ENCODE data around the gene TSSK3. TPM values are rescaled to one million over a fixed set of nuclear protein-coding genes. Genes with fewer than 3 reads are reported as not detected.

TSSK3 gene
- total and polyA plus RNA-seq, 9 of the 15 experiments (the other 6 are each of a cell fraction or from before 2014, with no cell fraction given): 0.27 to 2.8 (median 1.9) TPM

DNA sequence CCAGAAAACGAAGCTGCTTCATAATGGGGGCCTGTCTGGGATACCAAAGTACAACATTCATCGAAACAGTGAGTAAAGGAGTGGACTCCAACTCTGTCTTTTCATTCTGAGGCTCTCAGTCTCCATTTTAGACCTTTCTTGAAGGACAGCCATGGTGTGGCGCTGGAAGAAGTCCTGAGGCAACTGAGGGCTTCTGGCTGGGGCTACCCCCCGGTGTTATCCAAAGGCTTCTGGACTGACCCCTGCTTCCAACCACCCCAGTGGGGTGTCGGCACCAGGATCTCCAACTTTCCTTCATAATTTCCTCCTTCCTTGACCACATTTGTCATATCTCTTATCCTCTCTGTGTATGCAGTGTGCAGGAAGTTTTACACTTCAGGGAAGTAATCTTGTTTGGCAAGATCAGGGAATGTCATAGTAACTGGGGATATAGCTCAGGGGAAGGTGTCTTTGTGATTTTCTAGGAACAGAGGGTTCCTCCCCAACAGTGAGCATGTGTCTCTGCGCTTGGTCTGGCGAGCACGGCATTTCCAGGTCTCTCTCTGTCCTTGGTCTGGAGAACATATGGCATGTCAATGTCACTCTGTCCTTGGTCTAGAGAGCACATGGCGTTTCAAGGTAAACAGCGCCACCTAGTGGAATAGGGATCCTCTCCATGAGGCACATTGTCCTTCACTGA is 51.3 kb downstream of the TSSK3 start (continued):
- TF ChIP-seq ZNF431 (CRISPR knock-in tag; IDR thresholded peaks at IDR 0.05): peak; percentile 51; the same call in 1 of the 2 replicates
- TF ChIP-seq, protein P1, sequence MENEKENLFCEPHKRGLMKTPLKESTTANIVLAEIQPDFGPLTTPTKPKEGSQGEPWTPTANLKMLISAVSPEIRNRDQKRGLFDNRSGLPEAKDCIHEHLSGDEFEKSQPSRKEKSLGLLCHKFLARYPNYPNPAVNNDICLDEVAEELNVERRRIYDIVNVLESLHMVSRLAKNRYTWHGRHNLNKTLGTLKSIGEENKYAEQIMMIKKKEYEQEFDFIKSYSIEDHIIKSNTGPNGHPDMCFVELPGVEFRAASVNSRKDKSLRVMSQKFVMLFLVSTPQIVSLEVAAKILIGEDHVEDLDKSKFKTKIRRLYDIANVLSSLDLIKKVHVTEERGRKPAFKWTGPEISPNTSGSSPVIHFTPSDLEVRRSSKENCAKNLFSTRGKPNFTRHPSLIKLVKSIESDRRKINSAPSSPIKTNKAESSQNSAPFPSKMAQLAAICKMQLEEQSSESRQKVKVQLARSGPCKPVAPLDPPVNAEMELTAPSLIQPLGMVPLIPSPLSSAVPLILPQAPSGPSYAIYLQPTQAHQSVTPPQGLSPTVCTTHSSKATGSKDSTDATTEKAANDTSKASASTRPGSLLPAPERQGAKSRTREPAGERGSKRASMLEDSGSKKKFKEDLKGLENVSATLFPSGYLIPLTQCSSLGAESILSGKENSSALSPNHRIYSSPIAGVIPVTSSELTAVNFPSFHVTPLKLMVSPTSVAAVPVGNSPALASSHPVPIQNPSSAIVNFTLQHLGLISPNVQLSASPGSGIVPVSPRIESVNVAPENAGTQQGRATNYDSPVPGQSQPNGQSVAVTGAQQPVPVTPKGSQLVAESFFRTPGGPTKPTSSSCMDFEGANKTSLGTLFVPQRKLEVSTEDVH (IDR thresholded peaks at IDR 0.05; ENCODE audit: low read depth, partially characterized antibody): no peak
- TF ChIP-seq TBL1XR1 (IDR thresholded peaks at IDR 0.05; ENCODE audit: low read length in 2 of 2): no peak
- peak; percentile 6; the same call in 1 of the 2 replicates for TF ChIP-seq ZBED1 (IDR thresholded peaks at IDR 0.05)
- TF ChIP-seq XRCC5 (IDR thresholded peaks at IDR 0.05; ENCODE audit: low read depth, low read length): no peak
- TF ChIP-seq, protein P2, sequence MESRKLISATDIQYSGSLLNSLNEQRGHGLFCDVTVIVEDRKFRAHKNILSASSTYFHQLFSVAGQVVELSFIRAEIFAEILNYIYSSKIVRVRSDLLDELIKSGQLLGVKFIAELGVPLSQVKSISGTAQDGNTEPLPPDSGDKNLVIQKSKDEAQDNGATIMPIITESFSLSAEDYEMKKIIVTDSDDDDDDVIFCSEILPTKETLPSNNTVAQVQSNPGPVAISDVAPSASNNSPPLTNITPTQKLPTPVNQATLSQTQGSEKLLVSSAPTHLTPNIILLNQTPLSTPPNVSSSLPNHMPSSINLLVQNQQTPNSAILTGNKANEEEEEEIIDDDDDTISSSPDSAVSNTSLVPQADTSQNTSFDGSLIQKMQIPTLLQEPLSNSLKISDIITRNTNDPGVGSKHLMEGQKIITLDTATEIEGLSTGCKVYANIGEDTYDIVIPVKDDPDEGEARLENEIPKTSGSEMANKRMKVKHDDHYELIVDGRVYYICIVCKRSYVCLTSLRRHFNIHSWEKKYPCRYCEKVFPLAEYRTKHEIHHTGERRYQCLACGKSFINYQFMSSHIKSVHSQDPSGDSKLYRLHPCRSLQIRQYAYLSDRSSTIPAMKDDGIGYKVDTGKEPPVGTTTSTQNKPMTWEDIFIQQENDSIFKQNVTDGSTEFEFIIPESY (CRISPR knock-in tag; IDR thresholded peaks at IDR 0.05): no peak
- no peak for TF ChIP-seq HDGF (IDR thresholded peaks at IDR 0.05)
- no peak for TF ChIP-seq PHB2 (IDR thresholded peaks at IDR 0.05; ENCODE audit: low read depth)
- TF ChIP-seq ZC3H4 (CRISPR knock-in tag; IDR thresholded peaks at IDR 0.05; ENCODE audit: borderline replicate concordance): no peak
- no peak for TF ChIP-seq WHSC1 (IDR thresholded peaks at IDR 0.05; ENCODE audit: low read length)
- TF ChIP-seq CXXC5 (CRISPR knock-in tag; IDR thresholded peaks at IDR 0.05): peak; percentile 46; the same call in 1 of the 2 replicates
- no peak for TF ChIP-seq KLF16 (IDR thresholded peaks at IDR 0.05)
- TF ChIP-seq TARDBP (IDR thresholded peaks at IDR 0.05): no peak
- peak; percentile 93 to 99 for TF ChIP-seq RAD21 (CRISPR knock-in tag; conservative IDR thresholded peaks at IDR 0.05 in 1 of 2, IDR thresholded peaks at IDR 0.05 in 1 of 2)
- peak in 1 of 2 experiments; percentile 63; a peak in 1 of 4 replicates for TF ChIP-seq RCOR1 (IDR thresholded peaks at IDR 0.05; ENCODE audit: borderline replicate concordance in 1 of 2, low read depth in 2 of 2, low read length in 2 of 2)
- TF ChIP-seq TBP (optimal IDR thresholded peaks at IDR 0.05; ENCODE audit: low read depth, low read length): peak; percentile 22
- no peak for TF ChIP-seq CCNT2 (IDR thresholded peaks at IDR 0.05; ENCODE audit: borderline replicate concordance, extremely low read depth, insufficient read length, low read depth, low read length)
- TF ChIP-seq HDAC3 (IDR thresholded peaks at IDR 0.05; ENCODE audit: borderline replicate concordance, partially characterized antibody): no peak
- TF ChIP-seq, protein P3, sequence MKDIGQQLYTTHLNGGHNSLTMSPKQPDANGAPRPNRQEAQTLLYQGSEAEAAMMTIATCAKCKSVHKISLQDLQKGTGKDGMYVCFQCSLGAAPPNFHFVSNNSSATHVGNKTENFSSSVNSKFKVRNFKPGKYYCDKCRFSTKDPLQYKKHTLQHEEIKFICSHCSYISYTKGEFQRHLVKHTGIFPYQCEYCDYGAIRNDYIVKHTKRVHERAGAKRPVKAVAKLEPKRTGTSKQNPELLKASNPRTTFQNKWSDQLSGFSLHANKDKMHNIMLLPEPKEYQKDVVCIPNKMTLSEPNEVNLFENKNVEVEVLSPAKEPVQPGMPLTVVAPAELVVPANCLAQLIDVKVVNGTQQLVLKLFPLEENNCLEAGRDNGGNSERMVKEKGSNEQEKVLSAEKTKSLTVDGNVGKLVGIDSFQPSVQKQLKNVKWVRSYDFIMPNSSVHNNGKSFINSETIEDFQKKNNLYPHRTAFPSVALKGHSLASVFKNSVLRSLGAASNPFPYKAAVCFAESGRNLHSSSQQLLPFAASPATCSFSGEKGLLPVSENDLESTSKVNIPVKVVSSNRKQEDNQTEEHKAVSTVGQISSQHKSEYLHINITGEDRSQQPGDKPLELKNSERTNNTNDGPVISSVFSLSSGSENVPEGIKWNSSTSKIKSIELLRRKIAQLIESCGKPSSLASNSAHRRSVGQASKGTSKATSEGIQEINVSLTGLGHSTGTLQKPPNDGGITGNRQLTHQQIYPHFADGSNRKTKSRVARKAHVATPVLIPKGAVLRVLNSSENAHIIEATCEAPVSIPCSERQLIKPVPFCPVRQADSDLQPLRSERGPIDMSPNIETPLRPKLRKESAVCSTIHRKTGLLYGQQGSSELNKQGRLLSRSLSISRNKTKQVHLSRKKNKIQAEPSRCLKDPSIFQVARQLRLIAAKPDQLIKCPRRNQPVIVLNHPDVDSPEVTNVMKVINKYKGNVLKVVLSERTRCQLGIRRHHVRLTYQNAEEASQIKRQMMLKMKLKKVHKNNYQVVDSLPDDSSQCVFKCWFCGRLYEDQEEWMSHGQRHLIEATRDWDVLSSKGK (CRISPR knock-in tag; IDR thresholded peaks at IDR 0.05): no peak
- TF ChIP-seq ZFP30 (CRISPR knock-in tag; IDR thresholded peaks at IDR 0.05; ENCODE audit: borderline replicate concordance): no peak
- TF ChIP-seq HNRNPUL1 (IDR thresholded peaks at IDR 0.05; ENCODE audit: low read length): no peak
